GM18526 (cell line): Measurements from ENCODE around the gene TBX15.

Experiments used
- POLR2A ChIP-seq: IDR thresholded peaks from 3 replicates; pipeline ENCODE4 v1.6.1; 2011; ENCODE audit not compliant: insufficient read length; ENCODE audit errors: extremely low read depth

The TBX15 gene

GRCh38 chr1:118866330-118866729 lies 121.8 kb downstream of the TBX15 start:
- TF ChIP-seq POLR2A = no peak

DNA sequence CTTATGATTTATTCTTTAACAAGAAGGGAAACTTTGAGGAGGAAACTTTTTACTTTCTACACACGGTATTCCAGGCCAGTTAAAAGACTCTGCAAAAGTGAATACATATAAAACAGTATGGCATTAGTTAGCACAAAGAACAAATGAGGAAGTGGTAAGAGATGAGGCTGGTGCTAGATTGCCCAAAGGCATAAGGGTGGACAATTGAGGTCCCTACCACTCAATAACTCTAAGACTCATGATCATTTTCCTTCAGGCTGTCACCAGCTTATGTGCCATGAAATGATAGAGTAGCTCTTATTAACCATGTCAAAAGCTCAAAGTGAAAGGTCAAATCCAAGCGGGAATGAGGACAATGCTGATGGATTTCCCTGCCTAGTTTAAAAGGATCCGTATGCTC lies 124.5 kb downstream of the TBX15 start:
- TF ChIP-seq POLR2A = no peak

DNA sequence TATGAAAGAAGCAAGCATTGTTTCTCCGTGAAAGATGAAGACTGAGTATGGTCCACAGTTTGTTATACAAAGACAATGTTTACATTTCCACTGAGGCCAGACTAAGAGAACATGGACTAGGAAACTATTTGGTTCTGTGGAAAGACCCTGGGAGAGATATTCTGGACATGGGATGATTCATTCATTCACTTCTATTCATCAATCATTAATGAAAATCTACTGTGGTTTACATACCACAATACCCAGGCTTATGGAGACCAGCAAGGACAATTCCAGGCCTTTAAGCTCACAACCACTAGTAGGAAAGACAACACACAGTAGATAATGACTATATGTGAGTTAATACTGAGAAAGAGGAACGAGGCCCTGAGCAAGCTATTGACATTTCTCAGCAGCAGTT lies 125.4 kb downstream of the TBX15 start:
- no peak for TF ChIP-seq POLR2A

- no peak for TF ChIP-seq POLR2A
Observed at GRCh38 chr1:118861216-118861615, 126.9 kb downstream of the TBX15 start.

DNA sequence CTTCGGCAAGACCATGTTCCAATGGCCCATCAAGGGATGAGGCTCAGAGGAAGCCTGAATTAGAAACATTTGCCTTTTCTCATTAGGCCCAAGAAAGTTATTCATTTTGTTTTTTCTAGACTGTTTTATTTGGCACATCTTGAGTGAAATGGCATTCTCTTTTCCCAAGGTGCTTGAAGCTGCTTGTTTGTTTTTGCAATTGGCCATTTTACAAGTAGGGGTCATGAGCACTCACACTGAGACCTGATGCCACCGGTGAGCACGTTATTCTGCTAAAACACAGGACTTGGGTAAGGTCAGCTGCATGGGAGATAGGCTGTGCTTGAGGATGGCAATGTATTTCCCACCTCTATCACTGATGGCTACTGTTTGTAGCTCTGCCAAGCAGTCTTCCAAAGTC lies 128.1 kb downstream of the TBX15 start:
- TF ChIP-seq POLR2A = no peak

DNA sequence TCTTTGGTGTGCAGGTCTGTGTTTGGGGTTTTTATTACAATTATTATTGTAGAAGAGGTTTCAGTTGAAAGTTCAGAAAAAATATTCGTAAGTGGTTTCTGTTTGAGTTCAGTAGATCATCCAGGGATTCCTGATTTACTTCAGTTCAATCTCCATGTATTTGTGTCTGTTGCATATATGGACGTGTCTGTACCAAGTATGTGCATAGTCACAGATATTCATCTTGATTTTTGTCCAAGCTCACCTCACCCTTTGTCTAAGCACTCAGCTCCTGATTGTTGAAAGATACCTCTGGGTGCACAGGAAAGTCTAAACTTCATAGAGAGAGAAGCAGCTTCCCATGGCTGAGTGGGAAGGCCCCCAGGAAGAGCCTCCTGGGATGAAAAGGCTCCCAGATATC lies 141.7 kb downstream of the TBX15 start:
- no peak for TF ChIP-seq POLR2A

GRCh38 chr1:118842452-118843201 lies 145.5 kb downstream of the TBX15 start:
- no peak for TF ChIP-seq POLR2A

- TF ChIP-seq POLR2A = no peak
Observed at GRCh38 chr1:118841521-118841920, 146.6 kb downstream of the TBX15 start.
